ENCODE measurements around the gene ATP2B1. TPM values are rescaled to one million over a fixed set of nuclear protein-coding genes. Genes with fewer than 3 reads are reported as not detected.

ATP2B1 gene
- total and polyA plus RNA-seq, 2 donors (not counting 1 experiment from before 2014, with no cell fraction given), result 26.1 to 238 TPM

DNA sequence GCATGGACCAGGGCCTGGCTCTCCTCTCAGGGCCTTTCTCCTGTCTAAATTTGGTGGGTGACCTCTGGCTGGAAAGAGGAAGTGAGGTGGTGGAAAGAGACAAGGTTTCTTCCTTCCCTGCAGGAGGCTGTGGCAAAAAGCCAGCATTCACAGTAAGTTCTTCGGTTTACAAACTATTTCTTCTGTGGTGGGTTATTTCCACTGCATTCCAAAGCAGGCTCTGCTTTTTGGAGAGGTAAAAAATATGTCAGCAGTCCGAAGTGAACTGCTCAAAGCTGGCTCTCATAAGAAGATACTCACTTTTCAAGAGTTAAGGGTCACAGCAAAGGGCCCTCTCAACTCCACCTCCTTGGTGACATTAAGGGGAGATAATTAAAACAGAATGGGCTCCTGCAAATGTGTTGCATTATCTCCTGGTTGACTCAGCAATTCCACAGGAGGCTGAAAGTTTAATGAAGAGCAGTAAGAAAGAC is 133.9 kb downstream of the ATP2B1 start:
- no peaks in the 10 kb centered on the region for H3K27me3 ChIP-seq (replicated peaks in 1 of 4; ENCODE audit: control extremely low read depth in 1 of 4, control insufficient read depth in 3 of 4, insufficient read depth in 4 of 4, low read length in 3 of 4)
- H3K4me1 ChIP-seq (ENCODE audit: control insufficient read depth in 2 of 2, insufficient read depth in 2 of 2, low read length in 2 of 2), result peaks cover 0 to 4% of the 10 kb centered on the region in 2 donors
- no peaks in the 10 kb centered on the region for H3K79me2 ChIP-seq (ENCODE audit: control insufficient read depth, insufficient read depth, low read length)
- no CpG with 5 or more reads among the region's 2 CpGs for WGBS (ENCODE audit: insufficient coverage)
- no peak overlapping the region for H3K4me3 Mint-ChIP-seq
- H3K4me1 Mint-ChIP-seq, result peaks cover 8% of the 10 kb centered on the region
- intact Hi-C loops (cut with micrococcal nuclease), result no loop called here
- H3K4me3 ChIP-seq (ENCODE audit: control extremely low read depth in 1 of 5, extremely low read depth in 1 of 5, insufficient read depth in 1 of 5, low read depth in 2 of 5, low read length in 4 of 5), result no peak overlapping the region
- ChIA-PET CTCF (no interaction called here), POLR2A (no interaction called here)
- H3K27me3 Mint-ChIP-seq, result no peaks in the 10 kb centered on the region
- H3K4me2 ChIP-seq (replicated peaks; ENCODE audit: low read depth, low read length, poor library complexity, severe bottlenecking), result no peak overlapping the region
- ATAC-seq (ENCODE audit: low read depth), result no peak
- H3K9me3 ChIP-seq (ENCODE audit: control extremely low read depth in 1 of 3, control insufficient read depth in 2 of 3, insufficient read depth in 1 of 3, low read length in 2 of 3), result no peaks in the 10 kb centered on the region
- H3K9ac ChIP-seq (ENCODE audit: low read length), result no peak overlapping the region
- TF ChIP-seq, protein P1, sequence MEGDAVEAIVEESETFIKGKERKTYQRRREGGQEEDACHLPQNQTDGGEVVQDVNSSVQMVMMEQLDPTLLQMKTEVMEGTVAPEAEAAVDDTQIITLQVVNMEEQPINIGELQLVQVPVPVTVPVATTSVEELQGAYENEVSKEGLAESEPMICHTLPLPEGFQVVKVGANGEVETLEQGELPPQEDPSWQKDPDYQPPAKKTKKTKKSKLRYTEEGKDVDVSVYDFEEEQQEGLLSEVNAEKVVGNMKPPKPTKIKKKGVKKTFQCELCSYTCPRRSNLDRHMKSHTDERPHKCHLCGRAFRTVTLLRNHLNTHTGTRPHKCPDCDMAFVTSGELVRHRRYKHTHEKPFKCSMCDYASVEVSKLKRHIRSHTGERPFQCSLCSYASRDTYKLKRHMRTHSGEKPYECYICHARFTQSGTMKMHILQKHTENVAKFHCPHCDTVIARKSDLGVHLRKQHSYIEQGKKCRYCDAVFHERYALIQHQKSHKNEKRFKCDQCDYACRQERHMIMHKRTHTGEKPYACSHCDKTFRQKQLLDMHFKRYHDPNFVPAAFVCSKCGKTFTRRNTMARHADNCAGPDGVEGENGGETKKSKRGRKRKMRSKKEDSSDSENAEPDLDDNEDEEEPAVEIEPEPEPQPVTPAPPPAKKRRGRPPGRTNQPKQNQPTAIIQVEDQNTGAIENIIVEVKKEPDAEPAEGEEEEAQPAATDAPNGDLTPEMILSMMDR (IDR thresholded peaks at IDR 0.05), result no peak
- TF ChIP-seq EZH2 (IDR thresholded peaks at IDR 0.05; ENCODE audit: borderline replicate concordance, insufficient read depth, low read depth, low read length, poor library complexity, severe bottlenecking), result no peak
- no peak overlapping the region for H3K27ac ChIP-seq (ENCODE audit: low read length in 2 of 2)
- no peaks in the 10 kb centered on the region for H3K36me3 ChIP-seq (replicated peaks in 1 of 2; ENCODE audit: control extremely low read depth in 1 of 2, control insufficient read depth in 1 of 2, extremely low read depth in 1 of 2, insufficient read depth in 2 of 2, low read length in 1 of 2)
- H3K9me3 Mint-ChIP-seq (ENCODE audit: insufficient read depth), result no peaks in the 10 kb centered on the region
- H3K27ac Mint-ChIP-seq, result no peak overlapping the region
- DNase-seq, result no peak
- H4K20me1 ChIP-seq (ENCODE audit: control insufficient read depth, insufficient read depth, low read length, poor library complexity, severe bottlenecking), result no peaks in the 10 kb centered on the region
- H2AFZ ChIP-seq (ENCODE audit: insufficient read depth, low read depth, low read length, poor library complexity, severe bottlenecking), result no peak overlapping the region

DNA sequence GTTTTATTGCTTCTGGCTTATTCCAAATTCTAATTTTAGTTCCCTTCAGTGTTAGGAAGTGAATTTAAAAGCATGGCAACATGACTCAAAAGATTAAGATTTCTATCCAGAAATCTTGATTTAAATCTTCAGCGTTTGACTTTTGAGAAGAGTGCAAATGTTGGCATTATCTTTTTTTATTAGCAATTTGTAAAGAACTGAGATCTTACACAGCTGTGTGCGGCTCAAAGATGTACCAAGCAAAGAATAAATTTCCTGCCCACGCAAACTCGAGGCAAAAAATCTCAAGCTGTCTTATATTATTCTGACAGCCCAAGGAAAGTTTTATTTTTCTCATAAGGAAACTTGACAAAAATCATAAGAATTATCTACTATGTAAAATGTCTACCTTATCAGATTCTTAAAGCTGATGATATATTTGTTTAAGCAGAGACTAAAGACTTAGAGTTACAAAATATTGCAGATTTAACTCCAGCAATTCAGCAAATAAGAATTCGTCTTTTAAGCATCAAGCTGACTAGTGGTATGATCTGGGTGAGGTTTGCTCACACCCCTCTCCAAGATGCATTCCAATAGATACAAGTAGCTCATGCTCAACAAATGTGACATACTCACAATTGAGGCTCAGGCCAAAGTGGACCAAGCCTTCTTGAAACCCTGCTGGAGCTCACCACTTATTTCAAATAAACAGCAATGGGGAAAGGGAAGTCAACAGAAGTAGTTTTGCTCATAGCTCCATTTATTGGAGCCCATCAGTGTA is 135.4 kb downstream of the ATP2B1 start:
- Histone ChIP-seq H2AFZ (ENCODE audit: insufficient read depth, low read depth, low read length, poor library complexity, severe bottlenecking) (no peak overlapping the region), H3K4me3 (ENCODE audit: control extremely low read depth in 1 of 5, extremely low read depth in 1 of 5, insufficient read depth in 1 of 5, low read depth in 2 of 5, low read length in 4 of 5) (no peak overlapping the region), H4K20me1 (ENCODE audit: control insufficient read depth, insufficient read depth, low read length, poor library complexity, severe bottlenecking) (no peaks in the 10 kb centered on the region), H3K36me3 (replicated peaks in 1 of 2; ENCODE audit: control extremely low read depth in 1 of 2, control insufficient read depth in 1 of 2, extremely low read depth in 1 of 2, insufficient read depth in 2 of 2, low read length in 1 of 2) (no peaks in the 10 kb centered on the region), H3K79me2 (ENCODE audit: control insufficient read depth, insufficient read depth, low read length) (no peaks in the 10 kb centered on the region), H3K9ac (ENCODE audit: low read length) (no peak overlapping the region), H3K4me2 (replicated peaks; ENCODE audit: low read depth, low read length, poor library complexity, severe bottlenecking) (no peak overlapping the region), H3K9me3 (ENCODE audit: control extremely low read depth in 1 of 3, control insufficient read depth in 2 of 3, insufficient read depth in 1 of 3, low read length in 2 of 3) (no peaks in the 10 kb centered on the region), H3K27ac (ENCODE audit: low read length in 2 of 2) (no peak overlapping the region), H3K27me3 (replicated peaks in 1 of 4; ENCODE audit: control extremely low read depth in 1 of 4, control insufficient read depth in 3 of 4, insufficient read depth in 4 of 4, low read length in 3 of 4) (no peaks in the 10 kb centered on the region), H3K4me1 (ENCODE audit: control insufficient read depth in 2 of 2, insufficient read depth in 2 of 2, low read length in 2 of 2) (peaks cover 0 to 4% of the 10 kb centered on the region in 2 donors)
- TF ChIP-seq EZH2 (IDR thresholded peaks at IDR 0.05; ENCODE audit: borderline replicate concordance, insufficient read depth, low read depth, low read length, poor library complexity, severe bottlenecking), result no peak
- TF ChIP-seq, protein P1 (IDR thresholded peaks at IDR 0.05), result no peak
- no peak overlapping the region for H3K27ac Mint-ChIP-seq
- H3K27me3 Mint-ChIP-seq, result no peaks in the 10 kb centered on the region
- CTCF ChIA-PET, result interaction anchor here (1.3 kb wide), 1 partner anchor 30 kb away, joined by 4 read pairs; no protein-coding TSS in a partner anchor
- intact Hi-C loops (cut with micrococcal nuclease), result no loop called here
- peaks cover 8% of the 10 kb centered on the region for H3K4me1 Mint-ChIP-seq
- 100% methylated on average over 1 of the region's 5 CpGs for WGBS (ENCODE audit: insufficient coverage)
- no peaks in the 10 kb centered on the region for H3K9me3 Mint-ChIP-seq (ENCODE audit: insufficient read depth)
- POLR2A ChIA-PET, result no interaction called here
- ATAC-seq (ENCODE audit: low read depth) (no peak), DNase-seq (no peak)
- no peak overlapping the region for H3K4me3 Mint-ChIP-seq
